K562 (cell line): ENCODE results near the gene MOB3B.

Experiments
- CXXC5 ChIP-seq: fragments of 250-450 bp; sonication (Bioruptor Pico); IDR thresholded peaks from 2 replicates; pipeline ENCODE4 v1.8.0; 2022; ENCODE audit warnings: inconsistent platforms, mild to moderate bottlenecking, moderate library complexity
- GABPA ChIP-seq: fragments of 200-800 bp; sonication (Bioruptor generic); conservative IDR thresholded peaks from 2 replicates; pipeline ENCODE4 v1.6.1; 2016; ENCODE audit warnings: low read depth, missing genetic modification characterization, missing compliant biosample characterization
- NFATC3 ChIP-seq: fragments of 450-650 bp; IDR thresholded peaks from 2 replicates; pipeline ENCODE4 v1.6.1; 2017; ENCODE audit warnings: mild to moderate bottlenecking
- POLR2A ChIP-seq: fragments of 450-650 bp; conservative IDR thresholded peaks from 2 replicates; pipeline ENCODE4 v1.6.1; 2016
- PRDM10 ChIP-seq: fragments of 450-650 bp; IDR thresholded peaks from 2 replicates; pipeline ENCODE4 v1.6.1; 2018; ENCODE audit not compliant: partially characterized antibody
- RFX5 ChIP-seq: IDR thresholded peaks from 2 replicates; pipeline ENCODE4 v1.6.1; 2011; ENCODE audit warnings: low read depth, mild to moderate bottlenecking, improper control_type of control experiment, low read length
- ZKSCAN3 ChIP-seq: fragments of 250-450 bp; sonication (Bioruptor Pico); IDR thresholded peaks from 2 replicates; pipeline ENCODE4 v1.4.0; 2020

DNA sequence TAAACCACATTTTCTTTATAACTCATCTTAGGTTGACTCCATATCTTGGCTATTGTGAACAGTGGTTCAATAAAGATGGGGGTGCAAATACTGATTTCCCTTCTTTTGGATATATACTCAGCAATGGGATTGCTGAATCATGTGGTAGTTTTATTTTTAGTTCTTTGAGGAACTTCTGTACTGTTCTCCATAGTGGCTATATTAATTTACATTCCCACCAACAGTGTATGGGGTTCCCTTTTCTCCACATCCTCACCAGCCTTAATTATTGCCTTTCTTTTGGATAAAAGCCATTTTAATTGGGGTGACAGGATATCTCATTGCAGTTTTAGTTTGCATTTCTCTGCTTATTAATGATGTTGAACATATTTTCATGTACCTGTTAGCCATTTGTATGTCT, 125.0 kb downstream of the MOB3B start:
- no peak for TF ChIP-seq NFATC3
- TF ChIP-seq CXXC5 (CRISPR knock-in tag), result no peak
- no peak for TF ChIP-seq POLR2A
- no peak for TF ChIP-seq RFX5
- no peak for TF ChIP-seq ZKSCAN3
- no peak for TF ChIP-seq GABPA (tag)
- no peak for TF ChIP-seq PRDM10
